GM12878 (cell line): Measurements from ENCODE around the gene CYP27A1. TPM values are rescaled to one million over a fixed set of nuclear protein-coding genes. Genes with fewer than 3 reads are reported as not detected.

Experiments
- ATAC-seq: fragments of 200-7000 bp; cut with Tn5 transposase; 3 replicates; pipeline ENCODE4 v1.9.1; 2020; ENCODE audit warnings: mild to moderate bottlenecking, moderate library complexity
- BruUV-seq: library from RNA; stranded (reverse); fragments of 400-500 nt; replicated peaks from 2 replicates; lab custom pipeline; 2021; lab: Mats Ljungman, UMichigan
- CTCF ChIA-PET: fragments of 300-600 bp; sonication (Branson Sonifier 250); formaldehyde crosslinking; extraction: SDS; loops from one replicate; lab custom pipeline; 2021; ENCODE audit warnings: inconsistent platforms; lab: Yijun Ruan, JAX
- POLR2A ChIA-PET: fragments of 350-600 bp; formaldehyde crosslinking; extraction: SDS; loops from one replicate; lab custom pipeline; 2021; ENCODE audit warnings: inconsistent platforms; lab: Charles Lee
- RAD21 ChIA-PET: fragments of 300-600 bp; sonication (Branson Sonifier 250); formaldehyde crosslinking; loops from one replicate; lab custom pipeline; 2023; ENCODE audit warnings: antibody characterized with exemption; ENCODE audit not compliant: unreplicated experiment; lab: Charles Lee
- SMC1A ChIA-PET: fragments of 300-600 bp; sonication (Branson Sonifier 250); formaldehyde crosslinking; loops from one replicate; lab custom pipeline; 2023; ENCODE audit not compliant: unreplicated experiment, uncharacterized antibody; lab: Charles Lee
- DNase-seq: peaks from one replicate; pipeline ENCODE4 v3.0.0-alpha.2; 2011; ENCODE audit warnings: low read depth, low spot score
- FAIRE-seq: peaks from 3 replicates; lab custom pipeline; 2011; peaks lifted over from hg19 to GRCh38; lab: Jason Lieb, UNC
- H2AFZ ChIP-seq: 2 replicates; pipeline ENCODE4 v1.6.0; 2011; ENCODE audit warnings: low read depth, low read length, control low read depth; ENCODE audit not compliant: control insufficient read depth
- H3K27ac ChIP-seq: 2 replicates; pipeline ENCODE4 v1.5.1; 2011; ENCODE audit warnings: control low read depth; ENCODE audit not compliant: control insufficient read depth, insufficient read depth
- H3K27me3 ChIP-seq, 2 experiments: replicated peaks in 1 of 2; 2 replicates each; pipeline versions ENCODE4 v1.6.0 to v1.6.1; 2011; ENCODE audit warnings: low read length in 1 of 2; ENCODE audit not compliant: control insufficient read depth in 2 of 2, insufficient read depth in 2 of 2
- H3K36me3 ChIP-seq, 2 experiments: 2 replicates each; pipeline ENCODE4 v1.5.1; 2011; ENCODE audit warnings: low read length in 1 of 2; ENCODE audit not compliant: control insufficient read depth in 2 of 2, insufficient read depth in 2 of 2
- H3K4me1 ChIP-seq: 2 replicates; pipeline ENCODE4 v1.6.1; 2011; ENCODE audit warnings: mild to moderate bottlenecking, low read length, moderate library complexity, mixed read lengths; ENCODE audit not compliant: control insufficient read depth, insufficient read depth
- H3K4me2 ChIP-seq: 2 replicates; pipeline ENCODE4 v1.6.0; 2011; ENCODE audit warnings: control low read depth; ENCODE audit not compliant: control insufficient read depth, insufficient read depth
- H3K4me3 ChIP-seq: fragments of 200-600 bp; sonication (generic); 2 replicates; pipeline ENCODE4 v1.5.1; 2016
- H3K79me2 ChIP-seq: 2 replicates; pipeline ENCODE4 v1.6.0; 2011; ENCODE audit warnings: low read length; ENCODE audit not compliant: control insufficient read depth, insufficient read depth
- H3K9ac ChIP-seq: 2 replicates; pipeline ENCODE4 v1.8.0; 2011; ENCODE audit warnings: low read length, control low read depth, mixed read lengths; ENCODE audit not compliant: control insufficient read depth, insufficient read depth
- H3K9me3 ChIP-seq: replicated peaks from 3 replicates; pipeline ENCODE4 v1.5.1; 2011; ENCODE audit warnings: mild to moderate bottlenecking, low read length; ENCODE audit not compliant: control insufficient read depth, insufficient read depth
- H4K20me1 ChIP-seq: 2 replicates; pipeline ENCODE4 v1.6.0; 2011; ENCODE audit not compliant: control insufficient read depth, insufficient read depth
- CREM ChIP-seq: IDR thresholded peaks from 2 replicates; pipeline ENCODE4 v1.6.1; 2014; ENCODE audit warnings: antibody characterized with exemption, low read depth
- FOS ChIP-seq: IDR thresholded peaks from 3 replicates; pipeline ENCODE4 v1.6.1; 2011; ENCODE audit warnings: borderline replicate concordance; ENCODE audit not compliant: insufficient read length; ENCODE audit errors: extremely low read depth
- MTA3 ChIP-seq: IDR thresholded peaks from 2 replicates; pipeline ENCODE4 v1.6.1; 2012; ENCODE audit warnings: low read length, inconsistent platforms, borderline replicate concordance
- NFIC ChIP-seq: IDR thresholded peaks from 2 replicates; pipeline ENCODE4 v1.6.1; 2012; ENCODE audit warnings: low read depth, mild to moderate bottlenecking, inconsistent platforms, low read length, moderate library complexity
- SIX5 ChIP-seq: IDR thresholded peaks from 2 replicates; pipeline ENCODE4 v1.6.1; 2011; ENCODE audit warnings: mild to moderate bottlenecking, low read depth, low read length, moderate library complexity; ENCODE audit not compliant: severe bottlenecking
- SMAD5 ChIP-seq: IDR thresholded peaks from 2 replicates; pipeline ENCODE4 v1.6.1; 2016; ENCODE audit warnings: antibody characterized with exemption, low read depth
- WRNIP1 ChIP-seq: IDR thresholded peaks from 2 replicates; pipeline ENCODE4 v1.6.1; 2011; ENCODE audit warnings: low read depth, low read length, improper control_type of control experiment, borderline replicate concordance
- WGBS: methylation state at CpG from one replicate; pipeline ENCODE4 v1.1.6; 2016; ENCODE audit warnings: low lambda C conversion rate; ENCODE audit not compliant: insufficient replicate concordance, insufficient coverage; ENCODE audit errors: missing lambda C conversion rate; 5-methylcytosine and 5-hydroxymethylcytosine counted together
- in situ Hi-C: fragments of 300-500 bp; cut with MboI; formaldehyde crosslinking; loops from 9 replicates; pipeline ENCODE4 v1.14.3; 2018; ENCODE audit warnings: mixed read lengths
- intact Hi-C: fragments of 100-400 bp; cut with micrococcal nuclease; formaldehyde crosslinking; loops from one replicate; pipeline ENCODE4 v1.14.2; 2022; ENCODE audit not compliant: unreplicated experiment
- polyA plus RNA-seq, 11 experiments: library from polyadenylated mRNA; depleted of rRNA in 4 of 11; unstranded in 6 of 11; stranded (reverse) in 5 of 11; fragments of >200 nt; fragmentation: Nextera tagmentation in 4 of 11; fragmentation: Illumina TruSeq in 1 of 11; extraction: Ambion mirVana in 4 of 11; extraction: Trizol in 1 of 11; gene quantifications; 1 replicate in 1 of 11; 2 replicates in 10 of 11; pipeline versions ENCODE4 v1.2.1 to v1.2.3, GENCODE V29; 2011 to 2016; ENCODE audit warnings: inconsistent platforms in 2 of 11, missing spikeins in 2 of 11, low read depth in 1 of 11
- total RNA-seq, 4 experiments: library from RNA; depleted of rRNA in 3 of 4; stranded (reverse); fragments of >200 nt in 3 of 4; fragmentation: Illumina TruSeq in 1 of 4; extraction: Trizol in 1 of 4; gene quantifications; 2 replicates each; pipeline versions ENCODE4 v1.2.1 to v1.2.3, GENCODE V29; 2013 to 2021
- TF ChIP-seq, protein P1 (sequence below): IDR thresholded peaks from 2 replicates; pipeline ENCODE4 v1.6.1; 2011; ENCODE audit warnings: mild to moderate bottlenecking, low read depth, low read length, moderate library complexity; ENCODE audit not compliant: insufficient replicate concordance
- TF ChIP-seq, protein P2 (sequence below): IDR thresholded peaks from 2 replicates; pipeline ENCODE4 v1.6.1; 2011; ENCODE audit warnings: borderline replicate concordance, low read depth, mild to moderate bottlenecking, moderate library complexity, mixed read lengths, low read length; ENCODE audit not compliant: insufficient read depth; ENCODE audit errors: extremely low read length

CYP27A1 gene
- total and polyA plus RNA-seq, 10 of the 15 experiments (the other 5 are each of a cell fraction or from before 2014, with no cell fraction given) = 0.11 to 0.72 (median 0.18) TPM; not detected in 2

GRCh38 chr2:218857371-218858137 lies 75.6 kb downstream of the CYP27A1 start:
- ChIA-PET POLR2A (no interaction called here), RAD21 (no interaction called here)
- DNase-seq = no peak
- H3K4me2 ChIP-seq = no peak overlapping the region
- H3K4me1 ChIP-seq = no peaks in the 10 kb centered on the region
- WGBS = 15% methylated on average over 10 of the region's 10 CpGs
- H3K79me2 ChIP-seq = no peaks in the 10 kb centered on the region
- H4K20me1 ChIP-seq = no peaks in the 10 kb centered on the region
- no peak overlapping the region for H3K27ac ChIP-seq
- BruUV-seq = no TSS peak
- H3K4me3 ChIP-seq = no peak overlapping the region
- no peak for ATAC-seq
- TF ChIP-seq FOS = no peak
- TF ChIP-seq NFIC = no peak
- no peak for TF ChIP-seq CREM
- no peak for TF ChIP-seq WRNIP1
- no peak for TF ChIP-seq MTA3
- TF ChIP-seq, protein P1, sequence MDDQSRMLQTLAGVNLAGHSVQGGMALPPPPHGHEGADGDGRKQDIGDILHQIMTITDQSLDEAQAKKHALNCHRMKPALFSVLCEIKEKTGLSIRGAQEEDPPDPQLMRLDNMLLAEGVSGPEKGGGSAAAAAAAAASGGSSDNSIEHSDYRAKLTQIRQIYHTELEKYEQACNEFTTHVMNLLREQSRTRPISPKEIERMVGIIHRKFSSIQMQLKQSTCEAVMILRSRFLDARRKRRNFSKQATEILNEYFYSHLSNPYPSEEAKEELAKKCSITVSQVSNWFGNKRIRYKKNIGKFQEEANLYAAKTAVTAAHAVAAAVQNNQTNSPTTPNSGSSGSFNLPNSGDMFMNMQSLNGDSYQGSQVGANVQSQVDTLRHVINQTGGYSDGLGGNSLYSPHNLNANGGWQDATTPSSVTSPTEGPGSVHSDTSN = no peak
- TF ChIP-seq SMAD5 = no peak
- TF ChIP-seq, protein P2, sequence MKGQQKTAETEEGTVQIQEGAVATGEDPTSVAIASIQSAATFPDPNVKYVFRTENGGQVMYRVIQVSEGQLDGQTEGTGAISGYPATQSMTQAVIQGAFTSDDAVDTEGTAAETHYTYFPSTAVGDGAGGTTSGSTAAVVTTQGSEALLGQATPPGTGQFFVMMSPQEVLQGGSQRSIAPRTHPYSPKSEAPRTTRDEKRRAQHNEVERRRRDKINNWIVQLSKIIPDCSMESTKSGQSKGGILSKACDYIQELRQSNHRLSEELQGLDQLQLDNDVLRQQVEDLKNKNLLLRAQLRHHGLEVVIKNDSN = no peak
- no peak for TF ChIP-seq SIX5
- TF ChIP-seq, all 136 proteins: peak for 0
- intact Hi-C loops (no loop called here), in situ Hi-C loops (no loop called here)
- no peaks in the 10 kb centered on the region for H3K36me3 ChIP-seq
- H3K27me3 ChIP-seq = peaks cover 22 to 40% of the 10 kb centered on the region in 2 experiments
- H3K9me3 ChIP-seq = no peaks in the 10 kb centered on the region
- SMC1A ChIA-PET = interaction anchor here (0.7 to 1.6 kb wide), 2 partner anchors 13 to 41 kb away, joined by 3 to 4 read pairs; no protein-coding TSS in a partner anchor
- no peak for FAIRE-seq
- no peak overlapping the region for H3K9ac ChIP-seq
- CTCF ChIA-PET = interaction anchor here (1.3 to 1.8 kb wide), 2 partner anchors 19 to 40 kb away, joined by 4 to 6 read pairs; no protein-coding TSS in a partner anchor
- no peak overlapping the region for H2AFZ ChIP-seq
